ENCODE results near the gene PSD4.
A peak's percentile ranks its signal among the peaks of the same experiment; 100 is the strongest.
"Not testable (repeated sequence)": the region's sequence is repeated elsewhere in the genome, so short reads cannot be mapped to it uniquely, and the experiment has no call there.

Gene PSD4

DNA sequence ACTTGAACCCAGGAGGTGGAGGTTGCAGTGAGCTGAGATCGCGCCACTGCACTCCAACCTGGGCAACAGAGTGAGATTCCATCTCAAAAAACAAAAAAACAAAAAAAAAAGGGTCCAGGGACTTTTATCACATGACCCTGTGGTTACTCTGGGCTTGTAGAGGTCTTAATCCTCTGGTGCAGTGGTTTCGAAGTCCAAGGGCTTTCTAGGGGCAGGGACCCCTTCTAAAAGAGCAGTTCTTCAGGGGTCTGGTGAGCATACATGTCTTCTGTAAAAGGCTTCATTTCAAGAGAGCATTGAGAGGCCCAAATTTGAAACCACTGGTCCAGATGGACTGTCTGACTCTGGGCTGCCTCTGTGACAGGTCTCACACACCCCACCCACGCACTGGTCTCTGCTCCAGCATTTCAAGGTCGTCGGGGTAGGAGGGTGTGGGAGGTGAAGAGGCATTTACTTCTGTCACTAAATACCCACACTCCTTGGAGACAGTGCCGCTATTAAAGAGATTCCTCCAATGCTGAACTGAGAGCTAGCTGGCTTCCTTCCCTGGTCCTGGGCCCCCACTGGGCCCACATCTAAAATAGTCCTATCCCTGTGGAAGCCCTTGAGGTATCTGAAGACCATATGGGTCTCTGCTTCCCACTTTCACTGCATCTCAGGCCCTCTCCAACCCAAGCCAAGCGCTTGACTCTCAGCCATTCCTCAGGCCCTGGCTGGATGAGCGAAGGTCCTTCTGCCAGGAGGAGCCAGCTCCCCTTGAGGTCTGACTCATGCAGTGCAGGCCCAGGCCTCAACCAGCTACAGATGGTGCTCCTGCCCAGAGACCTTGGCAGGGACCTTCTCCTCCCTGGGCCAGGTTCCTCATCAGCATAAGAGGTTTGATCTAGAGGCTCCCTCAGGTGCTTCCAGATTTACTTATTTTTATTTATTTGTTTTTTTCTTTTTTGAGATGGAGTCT, 60.1 kb downstream of the PSD4 start:
- POLR2A ChIA-PET = no interaction called here
- peak; percentile 43 for DNase-seq (ENCODE audit: extremely low spot score)
- TF ChIP-seq, protein P1, sequence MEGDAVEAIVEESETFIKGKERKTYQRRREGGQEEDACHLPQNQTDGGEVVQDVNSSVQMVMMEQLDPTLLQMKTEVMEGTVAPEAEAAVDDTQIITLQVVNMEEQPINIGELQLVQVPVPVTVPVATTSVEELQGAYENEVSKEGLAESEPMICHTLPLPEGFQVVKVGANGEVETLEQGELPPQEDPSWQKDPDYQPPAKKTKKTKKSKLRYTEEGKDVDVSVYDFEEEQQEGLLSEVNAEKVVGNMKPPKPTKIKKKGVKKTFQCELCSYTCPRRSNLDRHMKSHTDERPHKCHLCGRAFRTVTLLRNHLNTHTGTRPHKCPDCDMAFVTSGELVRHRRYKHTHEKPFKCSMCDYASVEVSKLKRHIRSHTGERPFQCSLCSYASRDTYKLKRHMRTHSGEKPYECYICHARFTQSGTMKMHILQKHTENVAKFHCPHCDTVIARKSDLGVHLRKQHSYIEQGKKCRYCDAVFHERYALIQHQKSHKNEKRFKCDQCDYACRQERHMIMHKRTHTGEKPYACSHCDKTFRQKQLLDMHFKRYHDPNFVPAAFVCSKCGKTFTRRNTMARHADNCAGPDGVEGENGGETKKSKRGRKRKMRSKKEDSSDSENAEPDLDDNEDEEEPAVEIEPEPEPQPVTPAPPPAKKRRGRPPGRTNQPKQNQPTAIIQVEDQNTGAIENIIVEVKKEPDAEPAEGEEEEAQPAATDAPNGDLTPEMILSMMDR (IDR thresholded peaks at IDR 0.05; ENCODE audit: control extremely low read depth, extremely low read depth, low read depth, missing control alignments) = peak; percentile 11
- CTCF ChIA-PET = interaction anchor here (0.7 to 2.2 kb wide), 11 partner anchors 12 to 156 kb away, joined by 3 to 11 read pairs (median 4); no protein-coding TSS in a partner anchor

DNA sequence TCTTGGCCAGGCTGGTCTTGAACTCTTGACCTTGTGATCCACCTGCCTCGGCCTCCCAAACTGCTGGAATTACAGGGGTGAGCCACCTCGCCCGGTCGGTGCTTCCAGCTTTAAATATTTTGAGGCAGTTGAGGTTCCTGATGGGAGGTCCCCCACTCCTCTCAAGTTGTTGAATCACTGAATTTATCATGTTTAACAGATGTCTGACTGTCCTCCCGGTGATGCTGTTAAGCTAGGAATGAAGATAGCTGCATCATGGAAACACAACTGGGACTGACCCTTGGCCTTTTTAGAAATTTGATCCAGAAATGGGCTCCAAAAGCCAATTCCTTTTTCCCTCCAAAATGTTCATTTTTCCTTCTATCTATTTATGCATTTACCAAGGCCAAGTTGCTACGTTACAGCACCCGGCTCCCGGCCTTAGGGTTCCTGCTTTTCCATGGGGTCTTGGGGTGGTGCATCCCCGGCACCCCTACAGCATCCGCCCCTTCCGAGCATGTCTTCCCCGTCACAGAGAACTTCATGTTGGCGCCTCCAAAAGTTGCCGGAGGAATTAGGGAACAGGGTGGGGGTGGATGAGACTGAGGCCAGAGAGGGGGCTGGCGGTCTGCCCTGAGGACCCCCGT, 61.1 kb downstream of the PSD4 start:
- TF ChIP-seq, protein P1 (IDR thresholded peaks at IDR 0.05; ENCODE audit: control extremely low read depth, extremely low read depth, low read depth, missing control alignments) = no peak
- no peak for DNase-seq (ENCODE audit: extremely low spot score)
- ChIA-PET POLR2A (no interaction called here), CTCF (interaction anchor here (0.7 to 2.2 kb wide), 12 partner anchors 12 to 155 kb away, joined by 3 to 11 read pairs (median 4); no protein-coding TSS in a partner anchor)

DNA sequence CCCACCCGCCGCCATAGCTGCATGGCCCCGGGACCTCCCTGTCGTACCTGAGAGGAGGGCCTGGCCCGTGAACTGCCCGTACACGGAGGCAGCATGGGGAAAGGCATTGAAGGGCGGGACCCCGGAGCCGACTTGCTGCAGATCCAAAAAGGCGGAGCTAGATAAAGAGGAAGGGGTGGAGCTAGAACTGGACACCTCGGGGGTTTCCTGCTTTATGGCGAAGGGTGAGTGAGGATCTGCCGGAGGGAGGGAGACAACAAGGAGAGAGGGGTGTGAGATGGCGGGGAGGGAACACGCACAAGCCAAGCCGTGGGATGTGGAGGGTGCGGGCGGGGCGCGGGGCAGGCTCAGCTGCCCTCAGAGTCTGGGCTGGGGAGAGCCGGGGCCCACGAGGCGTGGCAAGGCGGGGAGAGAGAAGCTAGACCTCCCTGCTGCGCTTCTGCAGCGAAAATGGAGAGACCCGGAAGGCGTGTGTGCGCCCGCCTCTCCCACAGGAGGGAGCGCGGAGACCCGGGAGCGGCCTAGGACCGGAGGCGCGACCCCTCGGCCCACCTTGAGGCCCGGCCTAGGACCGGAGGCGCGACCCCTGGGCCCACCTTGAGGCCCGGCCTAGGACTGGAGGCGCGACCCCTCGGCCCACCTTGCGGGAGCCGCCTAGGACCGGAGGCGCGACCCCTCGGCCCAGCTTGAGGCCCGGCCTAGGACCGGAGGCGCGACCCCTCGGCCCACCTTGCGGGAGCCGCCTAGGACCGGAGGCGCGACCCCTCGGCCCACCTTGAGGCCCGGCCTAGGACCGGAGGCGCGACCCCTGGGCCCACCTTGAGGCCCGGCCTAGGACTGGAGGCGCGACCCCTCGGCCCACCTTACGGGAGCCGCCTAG, 61.8 kb downstream of the PSD4 start:
- POLR2A ChIA-PET = not testable (repeated sequence)
- CTCF ChIA-PET = interaction anchor here (1.1 to 2.2 kb wide), 9 partner anchors 14 to 155 kb away, joined by 3 to 11 read pairs (median 4); no protein-coding TSS in a partner anchor
- peak; percentile 73 for DNase-seq (ENCODE audit: extremely low spot score)

DNA sequence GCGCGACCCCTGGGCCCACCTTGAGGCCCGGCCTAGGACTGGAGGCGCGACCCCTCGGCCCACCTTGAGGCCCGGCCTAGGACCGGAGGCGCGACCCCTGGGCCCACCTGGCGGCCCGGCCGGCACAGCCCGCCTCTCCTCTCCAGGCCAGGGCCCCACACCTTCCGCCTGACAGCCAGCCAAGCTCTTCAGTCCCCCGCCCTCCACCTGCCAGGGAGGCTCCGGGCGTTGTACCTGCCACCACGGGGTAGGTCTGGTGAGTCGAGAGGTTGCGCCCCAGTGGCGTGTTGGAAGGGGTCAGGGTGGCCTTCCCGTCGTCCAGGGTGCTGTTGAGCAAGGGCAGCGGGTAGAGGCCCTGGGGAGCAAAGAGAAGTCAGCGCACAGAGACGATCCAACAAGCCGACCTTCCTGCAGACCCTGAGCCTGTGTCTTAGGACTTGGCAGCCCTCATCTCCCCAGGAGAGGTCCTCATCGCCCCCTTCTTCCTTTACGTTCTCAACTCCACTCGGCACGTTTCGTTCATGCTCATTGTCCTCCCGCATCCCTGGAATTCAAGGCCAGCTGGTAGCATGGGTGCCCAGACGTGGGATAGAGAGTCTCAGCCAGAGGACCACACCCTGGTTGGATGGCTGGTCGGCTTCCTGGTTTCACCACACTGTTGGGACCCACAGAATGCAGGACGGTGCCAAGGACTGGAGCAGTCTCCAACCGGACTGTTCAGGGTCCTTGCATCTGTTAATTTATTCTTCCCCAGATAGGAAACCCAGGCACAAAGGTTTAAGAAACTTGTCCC, 62.8 kb downstream of the PSD4 start:
- CTCF ChIA-PET = interaction anchor here (1.4 to 5.0 kb wide), 4 partner anchors 12 to 153 kb away, joined by 3 to 39 read pairs (median 4); no protein-coding TSS in a partner anchor
- DNase-seq (ENCODE audit: extremely low spot score) = no peak
- POLR2A ChIA-PET = no interaction called here
- TF ChIP-seq, protein P1 (IDR thresholded peaks at IDR 0.05; ENCODE audit: control extremely low read depth, extremely low read depth, low read depth, missing control alignments) = no peak

DNA sequence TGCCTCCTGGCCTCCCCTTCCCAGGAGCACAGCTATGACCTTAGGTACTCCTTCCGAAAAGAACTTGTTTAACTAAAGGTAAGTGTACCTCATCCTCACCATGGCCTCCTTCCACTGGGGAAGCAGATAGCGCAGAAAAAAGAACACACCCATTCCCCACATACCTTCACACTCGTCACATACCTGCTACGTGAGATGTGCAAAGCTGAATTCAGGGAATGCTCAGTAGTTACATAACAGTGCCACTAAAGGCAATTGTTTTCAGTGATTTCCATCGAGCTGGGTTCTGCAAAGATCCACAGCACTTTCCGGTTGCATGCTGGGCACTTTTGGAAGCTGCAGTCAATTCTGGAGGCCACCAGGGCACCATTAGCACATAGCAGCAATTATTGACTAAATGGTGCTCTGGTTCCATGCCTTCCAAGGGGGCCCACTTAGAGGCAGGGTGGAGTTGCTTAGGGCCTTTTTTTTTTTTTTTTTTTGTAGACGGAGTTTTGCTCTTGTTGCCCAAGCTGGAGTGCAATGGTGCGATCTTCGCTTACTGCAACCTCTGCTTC, 63.9 kb downstream of the PSD4 start:
- ChIA-PET CTCF (interaction anchor here (1.2 to 5.0 kb wide), 8 partner anchors 11 to 170 kb away, joined by 3 to 39 read pairs (median 3); no protein-coding TSS in a partner anchor), POLR2A (interaction anchor here (0.5 kb wide), 1 partner anchor 148 kb away, joined by 6 read pairs; no protein-coding TSS in a partner anchor)
- TF ChIP-seq, protein P1 (IDR thresholded peaks at IDR 0.05; ENCODE audit: control extremely low read depth, extremely low read depth, low read depth, missing control alignments) = no peak
- no peak for DNase-seq (ENCODE audit: extremely low spot score)
